H1 (cell line): ENCODE results near the gene CHST11. TPM values are rescaled to one million over a fixed set of nuclear protein-coding genes. Genes with fewer than 3 reads are reported as not detected.

Experiments
- CTCF ChIA-PET: fragments of 300-600 bp; sonication (Branson Sonifier 250); formaldehyde crosslinking; loops from one replicate; lab custom pipeline; 2021; ENCODE audit not compliant: partially characterized antibody; lab: Charles Lee
- POLR2A ChIA-PET: fragments of 300-600 bp; sonication (Branson Sonifier 250); formaldehyde crosslinking; loops from one replicate; lab custom pipeline; 2021; ENCODE audit warnings: inconsistent platforms; ENCODE audit not compliant: partially characterized antibody; lab: Charles Lee
- DNase-seq, 2 experiments: peaks; one replicate each; pipeline versions ENCODE4 v3.0.0 to v3.0.0-alpha.2; 2010 to 2022; ENCODE audit warnings: low spot score in 2 of 2, low read depth in 1 of 2, mixed read lengths in 1 of 2
- FAIRE-seq: peaks from 2 replicates; lab custom pipeline; 2011; peaks lifted over from hg19 to GRCh38; lab: Jason Lieb, UNC
- H2AFZ ChIP-seq: 2 replicates; pipeline ENCODE4 v1.8.1; 2012; ENCODE audit warnings: low read length, inconsistent platforms
- H2AK5ac ChIP-seq: 2 replicates; pipeline ENCODE4 v1.6.1; 2013; ENCODE audit warnings: low read depth, low read length
- H2BK120ac ChIP-seq: replicated peaks from 2 replicates; pipeline ENCODE3; 2013; ENCODE audit warnings: low read depth, low read length, inconsistent platforms
- H2BK12ac ChIP-seq: 2 replicates; pipeline ENCODE4 v1.6.1; 2013; ENCODE audit warnings: low read depth, low read length
- H2BK15ac ChIP-seq: 2 replicates; pipeline ENCODE4 v1.6.1; 2013; ENCODE audit warnings: low read length
- H2BK20ac ChIP-seq: 2 replicates; pipeline ENCODE4 v1.6.1; 2013; ENCODE audit warnings: low read length
- H2BK5ac ChIP-seq: 2 replicates; pipeline ENCODE4 v1.6.1; 2013; ENCODE audit warnings: low read depth, low read length
- H3K14ac ChIP-seq: 2 replicates; pipeline ENCODE4 v1.6.1; 2013; ENCODE audit warnings: inconsistent platforms; ENCODE audit not compliant: insufficient read length
- H3K18ac ChIP-seq: 2 replicates; pipeline ENCODE4 v1.6.1; 2013; ENCODE audit warnings: low read length; ENCODE audit errors: extremely low read depth
- H3K23ac ChIP-seq: 2 replicates; pipeline ENCODE4 v1.6.1; 2013; ENCODE audit warnings: inconsistent platforms; ENCODE audit not compliant: insufficient read length
- H3K23me2 ChIP-seq: 2 replicates; pipeline ENCODE4 v1.6.1; 2013; ENCODE audit warnings: low read depth, low read length
- H3K27ac ChIP-seq: 2 replicates; pipeline ENCODE4 v1.6.1; 2011; ENCODE audit warnings: low read depth, low read length, inconsistent platforms
- H3K27me3 ChIP-seq, 4 experiments: replicated peaks in 1 of 4; 1 replicate in 1 of 4; 2 replicates in 3 of 4; pipeline versions ENCODE4 v1.6.1 to v1.8.1; 2011 to 2013; ENCODE audit warnings: low read length in 3 of 4, mild to moderate bottlenecking in 3 of 4, inconsistent platforms in 2 of 4, mixed read lengths in 2 of 4, moderate library complexity in 1 of 4; ENCODE audit not compliant: control insufficient read depth in 3 of 4, insufficient read depth in 3 of 4; ENCODE audit errors: extremely low read depth in 1 of 4
- H3K36me3 ChIP-seq, 4 experiments: 2 replicates each; pipeline versions ENCODE4 v1.6.1 to v1.8.1; 2011 to 2013; ENCODE audit warnings: mild to moderate bottlenecking in 4 of 4, low read length in 3 of 4, moderate library complexity in 2 of 4, control low read depth in 1 of 4, inconsistent platforms in 1 of 4; ENCODE audit not compliant: insufficient read depth in 4 of 4, control insufficient read depth in 2 of 4
- H3K4ac ChIP-seq: replicated peaks from 2 replicates; pipeline ENCODE3; 2013; ENCODE audit warnings: low read length, low read depth, mixed read lengths, inconsistent platforms; ENCODE audit not compliant: insufficient read length
- H3K4me1 ChIP-seq, 4 experiments: replicated peaks in 1 of 4; 1 replicate in 1 of 4; 2 replicates in 3 of 4; pipeline versions ENCODE4 v1.6.1 to v1.8.1; 2011 to 2013; ENCODE audit warnings: low read length in 3 of 4, inconsistent platforms in 2 of 4, mixed read lengths in 1 of 4; ENCODE audit not compliant: insufficient read depth in 4 of 4, control insufficient read depth in 3 of 4
- H3K4me2 ChIP-seq, 2 experiments: 2 replicates each; pipeline versions ENCODE4 v1.6.1 to v1.8.1; 2011 to 2013; ENCODE audit warnings: low read depth in 2 of 2, low read length in 2 of 2, control low read depth in 1 of 2, inconsistent platforms in 1 of 2, mild to moderate bottlenecking in 1 of 2; ENCODE audit not compliant: insufficient read depth in 1 of 2
- H3K4me3 ChIP-seq, 4 experiments: fragments of 200-600, 300-600 bp in 1 of 4; sonication (generic), shearing (Covaris generic), sonication (Bioruptor Twin) in 1 of 4; 2 replicates each; pipeline versions ENCODE4 v1.5.1 to v1.8.1; 2011 to 2016; ENCODE audit warnings: low read length in 4 of 4, low read depth in 3 of 4, control low read depth in 2 of 4, inconsistent platforms in 2 of 4, mild to moderate bottlenecking in 2 of 4, mixed read lengths in 1 of 4, moderate library complexity in 1 of 4; ENCODE audit not compliant: insufficient read depth in 2 of 4; ENCODE audit errors: extremely low read depth in 1 of 4
- H3K56ac ChIP-seq: replicated peaks from 2 replicates; pipeline ENCODE3; 2013; ENCODE audit warnings: low read depth, mild to moderate bottlenecking, mixed read lengths, low read length, inconsistent platforms; ENCODE audit not compliant: insufficient read length
- H3K79me1 ChIP-seq: 2 replicates; pipeline ENCODE4 v1.6.1; 2013; ENCODE audit warnings: low read depth, low read length, control low read depth
- H3K79me2 ChIP-seq, 2 experiments: 2 replicates each; pipeline versions ENCODE4 v1.6.1 to v1.8.1; 2012 to 2013; ENCODE audit warnings: low read length in 2 of 2, mild to moderate bottlenecking in 2 of 2, inconsistent platforms in 1 of 2; ENCODE audit not compliant: insufficient read depth in 2 of 2, control insufficient read depth in 1 of 2
- H3K9ac ChIP-seq, 4 experiments: replicated peaks in 1 of 4; 1 replicate in 1 of 4; 2 replicates in 3 of 4; pipeline versions ENCODE4 v1.6.1 to v1.8.1; 2011 to 2013; ENCODE audit warnings: low read depth in 3 of 4, low read length in 3 of 4, control low read depth in 2 of 4, mild to moderate bottlenecking in 2 of 4, moderate library complexity in 2 of 4, inconsistent platforms in 1 of 4; ENCODE audit errors: extremely low read depth in 1 of 4
- H3K9me3 ChIP-seq, 2 experiments: 2 replicates each; pipeline versions ENCODE4 v1.6.1 to v1.8.1; 2012 to 2013; ENCODE audit warnings: mild to moderate bottlenecking in 2 of 2, moderate library complexity in 2 of 2, control low read depth in 1 of 2, inconsistent platforms in 1 of 2, low read depth in 1 of 2, low read length in 1 of 2, mixed read lengths in 1 of 2; ENCODE audit not compliant: insufficient read depth in 2 of 2
- H4K20me1 ChIP-seq, 2 experiments: replicated peaks in 1 of 2; 2 replicates each; pipeline versions ENCODE3 to v1.8.1; 2011 to 2013; ENCODE audit warnings: inconsistent platforms in 2 of 2, low read length in 2 of 2, mild to moderate bottlenecking in 1 of 2; ENCODE audit not compliant: insufficient read depth in 2 of 2, control insufficient read depth in 1 of 2
- H4K5ac ChIP-seq: 2 replicates; pipeline ENCODE4 v1.6.1; 2013; ENCODE audit warnings: low read length, low read depth, mixed read lengths, inconsistent platforms; ENCODE audit not compliant: insufficient read length
- H4K8ac ChIP-seq: 2 replicates; pipeline ENCODE4 v1.8.0; 2013; ENCODE audit warnings: mild to moderate bottlenecking, moderate library complexity, low read length, inconsistent platforms; ENCODE audit not compliant: insufficient read depth; ENCODE audit errors: extremely low read depth
- H4K91ac ChIP-seq: replicated peaks from 2 replicates; pipeline ENCODE3; 2013; ENCODE audit warnings: low read length, mixed read lengths, inconsistent platforms; ENCODE audit not compliant: insufficient read length
- ASH2L ChIP-seq: fragments of 200-600, 300-600 bp; sonication (generic); IDR thresholded peaks from one replicate; pipeline ENCODE4 v1.7.1; 2017; ENCODE audit warnings: low read length
- CBX8 ChIP-seq: fragments of 300-800, 300-1000 bp; sonication (generic); IDR thresholded peaks from 2 replicates; pipeline ENCODE4 v1.7.1; 2016; ENCODE audit warnings: low read depth, low read length, borderline replicate concordance
- CEBPB ChIP-seq: IDR thresholded peaks from 2 replicates; pipeline ENCODE4 v1.6.1; 2012; ENCODE audit warnings: low read depth, low read length
- CHD2 ChIP-seq: IDR thresholded peaks from 2 replicates; pipeline ENCODE4 v1.6.1; 2012; ENCODE audit warnings: low read length, improper control_type of control experiment
- CREB1 ChIP-seq: IDR thresholded peaks from 2 replicates; pipeline ENCODE4 v1.6.1; 2012; ENCODE audit warnings: inconsistent platforms
- EGR1 ChIP-seq: IDR thresholded peaks from 2 replicates; pipeline ENCODE4 v1.6.1; 2011; ENCODE audit warnings: low read depth, low read length, borderline replicate concordance
- EZH2 ChIP-seq: fragments of 200-600 bp; sonication (generic); IDR thresholded peaks from 2 replicates; pipeline ENCODE4 v1.7.1; 2012; ENCODE audit warnings: low read depth, mild to moderate bottlenecking, moderate library complexity, low read length, inconsistent platforms; ENCODE audit not compliant: severe bottlenecking
- GABPA ChIP-seq: IDR thresholded peaks from 2 replicates; pipeline ENCODE4 v1.6.1; 2011; ENCODE audit warnings: mild to moderate bottlenecking, low read length, moderate library complexity, borderline replicate concordance; ENCODE audit not compliant: insufficient read depth
- HDAC2 ChIP-seq, 2 experiments: fragments of 300-600 bp in 1 of 2; sonication (generic) in 1 of 2; IDR thresholded peaks; 2 replicates each; pipeline ENCODE4 v1.6.1; 2011 to 2012; ENCODE audit warnings: low read depth in 2 of 2, low read length in 2 of 2, mild to moderate bottlenecking in 2 of 2, moderate library complexity in 2 of 2, borderline replicate concordance in 1 of 2, inconsistent platforms in 1 of 2
- KDM4A ChIP-seq: IDR thresholded peaks from one replicate; pipeline ENCODE4 v1.7.1; 2012; ENCODE audit warnings: low read depth, mild to moderate bottlenecking, moderate library complexity, low read length, inconsistent platforms; ENCODE audit not compliant: severe bottlenecking
- POLR2A ChIP-seq, 2 experiments: IDR thresholded peaks; 1 replicate in 1 of 2; 2 replicates in 1 of 2; pipeline ENCODE4 v1.6.1; 2011; ENCODE audit warnings: low read depth in 2 of 2, low read length in 2 of 2, mild to moderate bottlenecking in 2 of 2; ENCODE audit errors: control extremely low read depth in 1 of 2
- SIN3A ChIP-seq, 2 experiments: IDR thresholded peaks in 1 of 2; conservative IDR thresholded peaks in 1 of 2; 2 replicates each; pipeline ENCODE4 v1.6.1; 2011 to 2012; ENCODE audit warnings: low read length in 2 of 2, improper control_type of control experiment in 1 of 2, low read depth in 1 of 2, mild to moderate bottlenecking in 1 of 2
- SUZ12 ChIP-seq: fragments of 200-600 bp; sonication (generic); IDR thresholded peaks from 2 replicates; pipeline ENCODE4 v1.6.1; 2012; ENCODE audit warnings: mild to moderate bottlenecking, inconsistent platforms, low read length, moderate library complexity, mixed read lengths
- TAF1 ChIP-seq: IDR thresholded peaks from 2 replicates; pipeline ENCODE4 v1.6.1; 2011; ENCODE audit warnings: mild to moderate bottlenecking, low read depth, low read length
- TCF12 ChIP-seq: IDR thresholded peaks from 2 replicates; pipeline ENCODE4 v1.6.1; 2011; ENCODE audit warnings: low read depth, mild to moderate bottlenecking, low read length
- WGBS, 2 experiments: shearing (Covaris generic) in 1 of 2; methylation state at CpG; one replicate each; pipeline versions ENCODE4 v1.1.6 to v1.1.7; 2013 to 2015; ENCODE audit warnings: low lambda C conversion rate in 2 of 2, mixed read lengths in 2 of 2, inconsistent platforms in 1 of 2, low coverage in 1 of 2, missing lambda C conversion rate in 1 of 2; ENCODE audit not compliant: insufficient replicate concordance in 2 of 2, insufficient coverage in 1 of 2, insufficient read length in 1 of 2; ENCODE audit errors: extremely low coverage in 1 of 2, missing lambda C conversion rate in 1 of 2; 5-methylcytosine and 5-hydroxymethylcytosine counted together
- polyA plus RNA-seq, 7 experiments: library from polyadenylated mRNA; depleted of rRNA in 3 of 7; stranded (reverse) in 5 of 7; unstranded in 2 of 7; fragments of >200 nt in 5 of 7; fragments of 200-250 nt in 2 of 7; gene quantifications; 1 replicate in 5 of 7; 2 replicates in 1 of 7; 4 replicates in 1 of 7; pipeline versions ENCODE4 v1.2.1 to v1.2.3, GENCODE V29; 2011 to 2013; ENCODE audit warnings: missing spikeins in 2 of 7, mixed read lengths in 2 of 7
- total RNA-seq: library from RNA; stranded (reverse); fragmentation: NEBNext Ultra II Directional; extraction: Animal tissue kit (Norgen Biotek cat#: 25700); gene quantifications from 2 replicates; pipeline ENCODE4 v1.2.1, GENCODE V29; 2021

Gene CHST11
- total and polyA plus RNA-seq, 2 of the 8 experiments (the other 6 are each of a cell fraction or from before 2014, with no cell fraction given) = 14.4 to 20.8 TPM

DNA sequence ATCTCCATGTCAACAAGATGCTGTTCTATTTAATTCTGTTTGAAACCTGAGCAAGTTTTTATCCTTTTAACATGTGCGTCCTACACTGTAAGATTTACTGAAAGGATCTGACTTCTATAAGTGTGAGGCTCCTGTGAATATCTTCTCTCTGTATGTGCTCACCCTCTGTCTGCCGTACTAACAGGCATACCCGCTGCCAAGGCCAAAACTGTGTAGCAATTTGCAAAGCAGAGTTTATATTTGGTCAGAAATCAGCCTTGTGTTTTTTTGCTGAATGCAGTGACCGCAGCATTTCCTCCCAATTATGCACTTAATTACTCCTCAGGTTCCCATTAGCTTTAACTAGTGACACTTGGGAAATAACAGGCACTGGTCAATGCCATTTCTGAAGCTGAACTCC is 12.3 kb downstream of the CHST11 start:
- H3K18ac ChIP-seq = no peak overlapping the region
- H3K56ac ChIP-seq = no peak overlapping the region
- H2BK120ac ChIP-seq = no peak overlapping the region
- CTCF ChIA-PET = interaction anchor here (1.0 kb wide), 1 partner anchor 35 kb away, joined by 3 read pairs; no protein-coding TSS in a partner anchor
- H3K4me2 ChIP-seq = no peak overlapping the region
- H2BK20ac ChIP-seq = no peak overlapping the region
- no peak overlapping the region for H3K23ac ChIP-seq
- H3K36me3 ChIP-seq = no peaks in the 10 kb centered on the region
- no peak overlapping the region for H4K5ac ChIP-seq
- H3K4me3 ChIP-seq = no peak overlapping the region
- no peaks in the 10 kb centered on the region; the same call in 1 of the 2 replicates for H3K23me2 ChIP-seq
- peaks cover 3 to 8% of the 10 kb centered on the region in 2 experiments for H4K20me1 ChIP-seq
- FAIRE-seq (no peak), DNase-seq (no peak)
- H2BK5ac ChIP-seq = no peak overlapping the region
- 88% methylated on average over 4 of the region's 4 CpGs; no CpG with 5 or more reads in 1 of the 2 experiments for WGBS, 2 experiments
- no peak overlapping the region for H3K9ac ChIP-seq
- no peaks in the 10 kb centered on the region for H3K27me3 ChIP-seq
- H3K9me3 ChIP-seq = no peaks in the 10 kb centered on the region
- H3K4ac ChIP-seq = no peak overlapping the region
- H2BK12ac ChIP-seq = no peak overlapping the region
- H2BK15ac ChIP-seq = no peak overlapping the region
- H3K79me2 ChIP-seq = peaks cover 0 to 10% of the 10 kb centered on the region in 2 experiments; a peak in 1 of 4 replicates
- no peak overlapping the region for H3K14ac ChIP-seq
- peaks cover 0 to 4% (median 0%) of the 10 kb centered on the region in 4 experiments; a peak in 3 of 7 replicates for H3K4me1 ChIP-seq
- no peak overlapping the region for H3K27ac ChIP-seq
- peaks cover 5% of the 10 kb centered on the region for H3K79me1 ChIP-seq
- no peak overlapping the region for H2AK5ac ChIP-seq
- H4K91ac ChIP-seq = no peak overlapping the region
- no peak overlapping the region for H2AFZ ChIP-seq
- no peak overlapping the region for H4K8ac ChIP-seq
- POLR2A ChIA-PET = interaction anchor here (1.9 kb wide), 1 partner anchor 11 kb away, joined by 4 read pairs; no protein-coding TSS in a partner anchor
- TF ChIP-seq EZH2 = no peak
- TF ChIP-seq TAF1 = no peak
- no peak for TF ChIP-seq ASH2L
- no peak for TF ChIP-seq GABPA
- TF ChIP-seq TCF12 = no peak
- no peak for TF ChIP-seq CEBPB
- TF ChIP-seq EGR1 = no peak
- TF ChIP-seq KDM4A = no peak
- TF ChIP-seq SIN3A (conservative IDR thresholded peaks at IDR 0.05 in 1 of 2, IDR thresholded peaks at IDR 0.05 in 1 of 2; ENCODE audit: low read depth in 1 of 2, low read length in 2 of 2) = no peak
- TF ChIP-seq HDAC2 (IDR thresholded peaks at IDR 0.05; ENCODE audit: borderline replicate concordance in 1 of 2, low read depth in 2 of 2, low read length in 2 of 2) = no peak
- TF ChIP-seq CREB1 = no peak
- TF ChIP-seq SUZ12 = no peak
- no peak for TF ChIP-seq POLR2A (IDR thresholded peaks at IDR 0.05; ENCODE audit: control extremely low read depth in 1 of 2, low read depth in 2 of 2, low read length in 2 of 2)
- no peak for TF ChIP-seq CBX8
- no peak for TF ChIP-seq CHD2
